HepG2 (cell line): ENCODE results near the gene EGFL8. TPM values are rescaled to one million over a fixed set of nuclear protein-coding genes. Genes with fewer than 3 reads are reported as not detected.

Source experiments
- AFF4 ChIP-seq: sonication (generic); formaldehyde crosslinking; IDR thresholded peaks from 2 replicates; pipeline ENCODE4 v1.4.0; 2020; ENCODE audit warnings: missing genetic modification reagents
- ATF2 ChIP-seq: sonication (generic); formaldehyde crosslinking; IDR thresholded peaks from 2 replicates; pipeline ENCODE4 v1.4.0; 2020; ENCODE audit warnings: missing genetic modification reagents
- IRF2 ChIP-seq: IDR thresholded peaks from 2 replicates; pipeline ENCODE4 v1.6.1; 2018; ENCODE audit warnings: missing genetic modification reagents, missing compliant biosample characterization
- KDM5B ChIP-seq: sonication (generic); formaldehyde crosslinking; IDR thresholded peaks from 2 replicates; pipeline ENCODE4 v1.4.0; 2020; ENCODE audit warnings: missing genetic modification reagents, mild to moderate bottlenecking, borderline replicate concordance
- PBX3 ChIP-seq: sonication (generic); formaldehyde crosslinking; IDR thresholded peaks from 2 replicates; pipeline ENCODE4 v1.8.1; 2023; ENCODE audit warnings: missing genetic modification reagents, inconsistent platforms, borderline replicate concordance
- PCBP2 ChIP-seq: fragments of 200-400 bp; formaldehyde crosslinking; optimal IDR thresholded peaks from 2 replicates; pipeline ENCODE3; 2018; ENCODE audit warnings: low read length, low read depth; ENCODE audit not compliant: poor library complexity, severe bottlenecking
- PREB ChIP-seq: sonication (generic); formaldehyde crosslinking; IDR thresholded peaks from 2 replicates; pipeline ENCODE4 v1.4.0; 2020; ENCODE audit warnings: missing genetic modification reagents
- SALL1 ChIP-seq: sonication (generic); formaldehyde crosslinking; IDR thresholded peaks from 2 replicates; pipeline ENCODE4 v1.8.0; 2022; ENCODE audit warnings: mild to moderate bottlenecking, missing genetic modification reagents
- TOPORS ChIP-seq: sonication (generic); formaldehyde crosslinking; IDR thresholded peaks from 2 replicates; pipeline ENCODE4 v1.8.0; 2023; ENCODE audit warnings: mild to moderate bottlenecking, missing genetic modification reagents
- ZBTB44 ChIP-seq: sonication (generic); formaldehyde crosslinking; IDR thresholded peaks from 2 replicates; pipeline ENCODE4 v1.4.0; 2020; ENCODE audit warnings: missing genetic modification reagents
- ZNF180 ChIP-seq: sonication (generic); formaldehyde crosslinking; IDR thresholded peaks from 2 replicates; pipeline ENCODE4 v1.4.0; 2020; ENCODE audit warnings: low read depth, missing genetic modification reagents, borderline replicate concordance
- ZNF224 ChIP-seq: sonication (generic); formaldehyde crosslinking; IDR thresholded peaks from 2 replicates; pipeline ENCODE4 v1.5.0; 2020; ENCODE audit warnings: mild to moderate bottlenecking, missing genetic modification reagents
- ZNF256 ChIP-seq: sonication (generic); formaldehyde crosslinking; conservative IDR thresholded peaks from 2 replicates; pipeline ENCODE4 v1.4.0; 2020; ENCODE audit warnings: missing genetic modification reagents
- ZNF362 ChIP-seq: sonication (generic); formaldehyde crosslinking; IDR thresholded peaks from 2 replicates; pipeline ENCODE4 v1.4.0; 2020; ENCODE audit warnings: missing genetic modification reagents, mild to moderate bottlenecking, borderline replicate concordance
- ZNF770 ChIP-seq: sonication (generic); formaldehyde crosslinking; IDR thresholded peaks from 2 replicates; pipeline ENCODE4 v1.5.0; 2020; ENCODE audit warnings: mild to moderate bottlenecking, missing genetic modification reagents
- polyA plus RNA-seq, 8 experiments: library from polyadenylated mRNA; depleted of rRNA in 3 of 8; stranded (reverse) in 7 of 8; unstranded in 1 of 8; fragments of >200 nt; fragmentation: Illumina TruSeq in 4 of 8; extraction: Trizol in 4 of 8; gene quantifications; 2 replicates each; pipeline versions ENCODE4 v1.2.1 to v1.2.3, GENCODE V29; 2011 to 2016; ENCODE audit warnings: low read depth in 4 of 8, missing spikeins in 1 of 8, mixed read lengths in 1 of 8; ENCODE audit not compliant: insufficient read depth in 1 of 8
- total RNA-seq, 5 experiments: library from RNA; depleted of rRNA; stranded (reverse); fragments of >200 nt; fragmentation: Illumina TruSeq; extraction: Trizol; gene quantifications; 2 replicates each; pipeline ENCODE4 v1.2.3, GENCODE V29; 2016; ENCODE audit warnings: low read depth in 1 of 5

The EGFL8 gene
- total and polyA plus RNA-seq, 2 of the 13 experiments (the other 11 are each of a cell fraction or from before 2014, with no cell fraction given): 10.0 to 11.5 TPM

- TF ChIP-seq AFF4 (CRISPR knock-in tag) (no peak), ZNF770 (CRISPR knock-in tag) (no peak), IRF2 (CRISPR knock-in tag) (no peak), PBX3 (CRISPR knock-in tag) (no peak), PCBP2 (peak; percentile 21), ATF2 (no peak), PREB (no peak), TOPORS (CRISPR knock-in tag) (no peak), ZNF362 (CRISPR knock-in tag) (no peak), ZNF224 (CRISPR knock-in tag) (no peak), KDM5B (CRISPR knock-in tag) (no peak), ZNF256 (CRISPR knock-in tag) (no peak), ZNF180 (CRISPR knock-in tag) (no peak), ZBTB44 (CRISPR knock-in tag) (no peak), SALL1 (no peak)
Measured at GRCh38 chr6:32188381-32189068, 24.1 kb downstream of the EGFL8 start (continued).
